Esophagus muscularis mucosa (tissue), 4 donors: Measurements from ENCODE around the gene TXNRD3. TPM values are rescaled to one million over a fixed set of nuclear protein-coding genes. Genes with fewer than 3 reads are reported as not detected.

Source experiments
- DNase-seq: peaks from one replicate; pipeline ENCODE4 v3.0.0-alpha.2; 2017; ENCODE audit errors: extremely low spot score
- H3K27ac ChIP-seq, 4 donors: fragments of 200-600 bp; sonication (generic); replicated peaks in 1 of 4; 1 replicate in 3 of 4; 2 replicates in 1 of 4; pipeline ENCODE4 v1.5.1; 2016 to 2019; ENCODE audit warnings: mild to moderate bottlenecking in 1 of 4
- H3K27me3 ChIP-seq, 4 donors: fragments of 200-600 bp; sonication (generic); one replicate each; pipeline versions ENCODE4 v1.5.1 to v1.6.0; 2016 to 2019
- H3K36me3 ChIP-seq, 4 donors: fragments of 200-600 bp; sonication (generic); one replicate each; pipeline ENCODE4 v1.5.1; 2016 to 2019
- H3K4me1 ChIP-seq, 4 donors: fragments of 200-600 bp; sonication (generic); one replicate each; pipeline ENCODE4 v1.5.1; 2016 to 2019
- H3K4me3 ChIP-seq, 4 donors: fragments of 200-600 bp; sonication (generic); 1 replicate in 2 of 4; 2 replicates in 2 of 4; pipeline ENCODE4 v1.5.1; 2016 to 2019; ENCODE audit warnings: mild to moderate bottlenecking in 4 of 4, moderate library complexity in 1 of 4
- H3K9me3 ChIP-seq, 4 donors: fragments of 200-600 bp; sonication (generic); 1 replicate in 3 of 4; 2 replicates in 1 of 4; pipeline ENCODE4 v1.5.1; 2016 to 2019
- CTCF ChIP-seq, 3 experiments: fragments of 200-600 bp in 2 of 3; fragments of 450-650 bp in 1 of 3; sonication (generic) in 2 of 3; IDR thresholded peaks; one replicate each; pipeline ENCODE4 v1.5.1; 2017 to 2019; ENCODE audit warnings: antibody characterized with exemption in 3 of 3, mild to moderate bottlenecking in 2 of 3, moderate library complexity in 1 of 3
- EP300 ChIP-seq: sonication (generic); formaldehyde crosslinking; IDR thresholded peaks from one replicate; pipeline ENCODE4 v1.6.1; 2017; ENCODE audit warnings: antibody characterized with exemption
- POLR2A ChIP-seq: fragments of 450-650 bp; IDR thresholded peaks from one replicate; pipeline ENCODE4 v1.6.1; 2017; ENCODE audit warnings: antibody characterized with exemption, moderate library complexity, mild to moderate bottlenecking, low read depth
- POLR2AphosphoS5 ChIP-seq, 2 donors: sonication (generic); formaldehyde crosslinking; IDR thresholded peaks; one replicate each; pipeline ENCODE4 v1.6.1; 2017; ENCODE audit warnings: antibody characterized with exemption in 2 of 2
- whole genome bisulfite sequencing: methylation state at CpG from one replicate; pipeline ENCODE4 v1.1.5; 2018; 5-methylcytosine and 5-hydroxymethylcytosine counted together
- intact Hi-C: fragments of 100-400 bp; cut with DNase I; formaldehyde crosslinking; loops from one replicate; pipeline ENCODE4 v1.15.1; 2023
- total RNA-seq, 4 donors: library from RNA; depleted of rRNA; stranded (reverse); fragments of >200 nt; gene quantifications; one replicate each; pipeline versions ENCODE4 v1.1.0 to v1.2.1, GENCODE V29; 2016

The TXNRD3 gene
- total RNA-seq, 4 donors from 2014 or later = 12.8 to 23.7 (median 18.7) TPM

DNA sequence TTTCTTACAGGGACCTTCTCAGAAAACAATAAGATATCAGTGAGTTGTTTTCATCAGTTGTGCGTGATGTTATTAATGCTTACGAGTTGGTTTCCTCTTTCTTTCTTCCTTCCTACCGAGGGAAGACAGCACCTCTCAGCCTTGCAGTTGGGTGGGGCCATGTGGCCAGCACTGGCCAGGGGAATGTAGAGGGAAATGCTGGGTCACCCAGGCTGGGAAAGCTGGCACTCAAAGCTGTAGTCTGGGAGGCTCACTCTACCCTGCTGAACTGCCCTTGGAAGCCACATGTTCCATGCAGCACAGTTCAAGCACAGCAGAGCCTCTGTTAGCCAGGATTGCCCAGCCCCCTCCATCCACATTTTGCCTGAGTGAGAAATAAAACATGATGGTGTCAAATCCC, 39.0 kb upstream of the TXNRD3 start:
- Histone ChIP-seq H3K27me3 (peaks cover 0 to 50% (median 3%) of the 10 kb centered on the region in 4 donors), H3K4me1 (no peaks in the 10 kb centered on the region), H3K27ac (no peak overlapping the region), H3K36me3 (no peaks in the 10 kb centered on the region), H3K9me3 (no peaks in the 10 kb centered on the region), H3K4me3 (no peak overlapping the region)
- WGBS = 32% methylated on average over 3 of the region's 3 CpGs
- TF ChIP-seq POLR2A (no peak), POLR2AphosphoS5 (IDR thresholded peaks at IDR 0.05) (no peak), CTCF (IDR thresholded peaks at IDR 0.05) (no peak), EP300 (no peak)
- no peak for DNase-seq
- intact Hi-C loops = no loop called here

DNA sequence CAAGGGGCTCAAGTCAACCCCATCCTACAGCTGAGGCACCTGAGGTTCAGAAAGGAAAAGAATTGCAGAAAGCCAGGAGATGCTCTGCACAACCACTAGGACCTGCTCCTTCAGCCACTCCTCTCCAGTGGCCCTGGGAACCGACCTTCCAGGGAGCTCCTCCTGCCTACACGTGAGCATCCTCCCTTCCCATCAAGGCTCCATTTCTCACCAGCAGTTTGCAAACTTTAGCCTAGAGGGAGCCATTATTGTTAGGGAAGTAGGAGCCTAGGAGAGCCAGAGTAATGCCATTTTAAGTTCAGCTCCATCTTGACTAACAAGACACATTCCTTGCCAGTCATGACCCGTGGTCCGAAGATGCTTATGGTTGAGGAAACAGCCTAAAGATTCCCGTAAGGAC, 37.9 kb upstream of the TXNRD3 start:
- Histone ChIP-seq H3K4me1 (no peaks in the 10 kb centered on the region), H3K27me3 (peaks cover 0 to 42% (median 3%) of the 10 kb centered on the region in 4 donors), H3K9me3 (no peaks in the 10 kb centered on the region), H3K27ac (no peak overlapping the region), H3K36me3 (no peaks in the 10 kb centered on the region), H3K4me3 (no peak overlapping the region)
- 62% methylated on average over 5 of the region's 5 CpGs for WGBS
- no peak for DNase-seq
- TF ChIP-seq EP300 = no peak
- TF ChIP-seq POLR2AphosphoS5 (IDR thresholded peaks at IDR 0.05) = no peak
- no peak for TF ChIP-seq POLR2A
- TF ChIP-seq CTCF (IDR thresholded peaks at IDR 0.05) = no peak
- intact Hi-C loops = no loop called here

GRCh38 chr3:126691765-126692164, 36.8 kb upstream of the TXNRD3 start:
- no peak overlapping the region for H3K27ac ChIP-seq
- 85% methylated on average over 4 of the region's 4 CpGs for WGBS

DNA sequence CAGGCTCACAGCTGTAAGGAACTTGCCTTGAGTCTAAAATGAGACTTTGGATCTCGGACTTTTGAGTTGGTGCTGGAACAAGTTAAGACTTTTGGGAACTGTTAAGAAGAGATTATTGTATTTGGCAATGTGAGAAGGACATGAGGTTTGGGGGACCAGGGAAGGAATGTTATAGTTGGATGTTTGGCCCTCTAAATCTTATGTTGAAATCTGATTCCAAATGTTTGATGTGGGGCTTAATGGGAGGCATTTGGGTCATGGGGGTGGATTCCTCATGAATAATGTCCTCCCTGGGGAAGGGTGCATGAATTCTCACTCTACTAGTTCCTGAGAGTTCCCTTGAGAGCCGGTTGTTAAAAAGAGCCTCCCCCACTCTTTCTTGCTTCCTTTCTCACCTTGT, 30.6 kb upstream of the TXNRD3 start:
- no peak overlapping the region for H3K4me3 ChIP-seq
- no peak for DNase-seq
- intact Hi-C loops = no loop called here
- WGBS = 62% methylated on average over 2 of the region's 2 CpGs
- no peak for TF ChIP-seq POLR2AphosphoS5 (IDR thresholded peaks at IDR 0.05)
- no peak for TF ChIP-seq POLR2A
- TF ChIP-seq EP300 = no peak
- no peak for TF ChIP-seq CTCF (IDR thresholded peaks at IDR 0.05)
- no peaks in the 10 kb centered on the region for H3K4me1 ChIP-seq
- no peaks in the 10 kb centered on the region for H3K36me3 ChIP-seq
- H3K9me3 ChIP-seq = no peaks in the 10 kb centered on the region
- H3K27me3 ChIP-seq = no peaks in the 10 kb centered on the region
- H3K27ac ChIP-seq = no peak overlapping the region

More at GRCh38 chr3:126691765-126692164, 36.8 kb upstream of the TXNRD3 start:
- H3K27me3 ChIP-seq = peaks cover 0 to 40% (median 3%) of the 10 kb centered on the region in 4 donors
- H3K9me3 ChIP-seq = no peaks in the 10 kb centered on the region
- DNase-seq = no peak
- intact Hi-C loops = no loop called here
- H3K4me1 ChIP-seq = no peaks in the 10 kb centered on the region
- TF ChIP-seq POLR2A (no peak), POLR2AphosphoS5 (IDR thresholded peaks at IDR 0.05) (no peak), CTCF (IDR thresholded peaks at IDR 0.05) (no peak), EP300 (no peak)
- H3K4me3 ChIP-seq = no peak overlapping the region
- no peaks in the 10 kb centered on the region for H3K36me3 ChIP-seq

DNA sequence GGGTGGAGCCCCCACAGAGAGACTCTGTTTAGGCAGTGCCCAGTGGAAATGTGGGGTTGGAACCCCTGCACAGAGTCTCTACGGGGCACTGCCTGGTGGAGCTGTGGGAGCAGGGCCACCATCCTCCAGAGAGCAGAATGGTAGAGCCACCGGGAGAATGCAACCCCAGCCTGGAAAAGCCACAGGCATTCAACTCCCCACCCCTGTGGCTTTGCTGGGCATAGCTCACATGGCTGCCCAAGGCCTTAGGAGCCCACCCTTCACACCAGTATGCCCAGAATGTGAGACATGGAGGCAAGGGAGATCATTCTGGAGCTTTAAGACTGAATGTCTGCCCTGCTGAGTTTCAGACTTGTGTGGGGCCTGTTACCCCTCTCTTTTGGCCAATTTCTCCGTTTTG, 30.1 kb upstream of the TXNRD3 start:
- WGBS = 84% methylated on average over 1 of the region's 3 CpGs

More for the DNA sequence above, 30.1 kb upstream of the TXNRD3 start:
- no peak overlapping the region for H3K27ac ChIP-seq
- intact Hi-C loops = no loop called here
- no peaks in the 10 kb centered on the region for H3K36me3 ChIP-seq
- H3K4me3 ChIP-seq = no peak overlapping the region
- no peak for DNase-seq
- H3K27me3 ChIP-seq = no peaks in the 10 kb centered on the region
- H3K4me1 ChIP-seq = no peaks in the 10 kb centered on the region
- TF ChIP-seq POLR2AphosphoS5 (IDR thresholded peaks at IDR 0.05) (no peak), CTCF (IDR thresholded peaks at IDR 0.05) (no peak), EP300 (no peak), POLR2A (no peak)
- H3K9me3 ChIP-seq = no peaks in the 10 kb centered on the region
